Bone marrow (tissue), 2 donors: ENCODE measurements around the gene LIFR.

Source experiments
- DNase-seq, 2 donors: peaks; one replicate each; lab custom pipeline; 2025; lab: John Stamatoyannopoulos, UW

Gene LIFR

GRCh38 chr5:38441453-38442246 is 114.8 kb downstream of the LIFR start:
- peak; percentile 40 to 70 for DNase-seq

GRCh38 chr5:38438757-38439156 is 117.7 kb downstream of the LIFR start:
- no peak for DNase-seq

- no peak for DNase-seq
These were observed 121.3 kb downstream of the LIFR start for GRCh38 chr5:38434966-38435705.

- DNase-seq, result no peak
These were observed 123.1 kb downstream of the LIFR start for GRCh38 chr5:38433160-38433861.

GRCh38 chr5:38431242-38431853 is 125.1 kb downstream of the LIFR start:
- no peak for DNase-seq

GRCh38 chr5:38426986-38427950 is 129.2 kb downstream of the LIFR start:
- no peak for DNase-seq

- no peak for DNase-seq
These were observed 130.0 kb downstream of the LIFR start for GRCh38 chr5:38426490-38426889.
